ENCODE measurements around the gene STRA8.

Gene STRA8

GRCh38 chr7:135242096-135242684 is 8.6 kb downstream of the STRA8 start:
- H3K27me3 ChIP-seq (ENCODE audit: control insufficient read depth, insufficient read depth, low read length): peaks cover 46% of the 10 kb centered on the region
- H3K36me3 ChIP-seq (ENCODE audit: insufficient read depth, low read length): no peaks in the 10 kb centered on the region
- no peaks in the 10 kb centered on the region for H3K4me1 ChIP-seq (ENCODE audit: control insufficient read depth, insufficient read depth, low read length)
- H3K4me2 ChIP-seq (ENCODE audit: low read length): no peak overlapping the region
- no peaks in the 10 kb centered on the region for H3K9me3 ChIP-seq (replicated peaks; ENCODE audit: low read length)
- H3K9ac ChIP-seq (ENCODE audit: low read depth, low read length): no peak overlapping the region
- H3K4me3 ChIP-seq (ENCODE audit: low read length): no peak overlapping the region

GRCh38 chr7:135245226-135246190 is 11.9 kb downstream of the STRA8 start:
- no peak overlapping the region for H3K4me3 ChIP-seq (ENCODE audit: low read length)
- no peaks in the 10 kb centered on the region for H3K9me3 ChIP-seq (replicated peaks; ENCODE audit: low read length)
- H3K36me3 ChIP-seq (ENCODE audit: insufficient read depth, low read length): no peaks in the 10 kb centered on the region
- peaks cover 42% of the 10 kb centered on the region for H3K27me3 ChIP-seq (ENCODE audit: control insufficient read depth, insufficient read depth, low read length)
- H3K9ac ChIP-seq (ENCODE audit: low read depth, low read length): no peak overlapping the region
- H3K4me1 ChIP-seq (ENCODE audit: control insufficient read depth, insufficient read depth, low read length): no peaks in the 10 kb centered on the region
- H3K4me2 ChIP-seq (ENCODE audit: low read length): no peak overlapping the region

- Histone ChIP-seq H3K9ac (ENCODE audit: low read depth, low read length) (no peak overlapping the region), H3K9me3 (replicated peaks; ENCODE audit: low read length) (no peaks in the 10 kb centered on the region), H3K4me1 (ENCODE audit: control insufficient read depth, insufficient read depth, low read length) (no peaks in the 10 kb centered on the region), H3K4me3 (ENCODE audit: low read length) (no peak overlapping the region), H3K36me3 (ENCODE audit: insufficient read depth, low read length) (no peaks in the 10 kb centered on the region), H3K27me3 (ENCODE audit: control insufficient read depth, insufficient read depth, low read length) (peaks cover 35% of the 10 kb centered on the region), H3K4me2 (ENCODE audit: low read length) (no peak overlapping the region)
Observed at GRCh38 chr7:135246191-135246825, 12.7 kb downstream of the STRA8 start.

GRCh38 chr7:135247746-135248471 is 14.3 kb downstream of the STRA8 start:
- Histone ChIP-seq H3K27me3 (ENCODE audit: control insufficient read depth, insufficient read depth, low read length) (peaks cover 23% of the 10 kb centered on the region), H3K36me3 (ENCODE audit: insufficient read depth, low read length) (no peaks in the 10 kb centered on the region), H3K9ac (ENCODE audit: low read depth, low read length) (no peak overlapping the region), H3K4me2 (ENCODE audit: low read length) (no peak overlapping the region), H3K4me1 (ENCODE audit: control insufficient read depth, insufficient read depth, low read length) (no peaks in the 10 kb centered on the region), H3K9me3 (replicated peaks; ENCODE audit: low read length) (no peaks in the 10 kb centered on the region), H3K4me3 (ENCODE audit: low read length) (no peak overlapping the region)

GRCh38 chr7:135248546-135248945 is 14.9 kb downstream of the STRA8 start:
- peaks cover 16% of the 10 kb centered on the region for H3K27me3 ChIP-seq (ENCODE audit: control insufficient read depth, insufficient read depth, low read length)
- no peaks in the 10 kb centered on the region for H3K36me3 ChIP-seq (ENCODE audit: insufficient read depth, low read length)
- no peak overlapping the region for H3K4me3 ChIP-seq (ENCODE audit: low read length)
- H3K9me3 ChIP-seq (replicated peaks; ENCODE audit: low read length): no peaks in the 10 kb centered on the region
- H3K9ac ChIP-seq (ENCODE audit: low read depth, low read length): no peak overlapping the region
- H3K4me2 ChIP-seq (ENCODE audit: low read length): no peak overlapping the region
- peaks cover 4% of the 10 kb centered on the region for H3K4me1 ChIP-seq (ENCODE audit: control insufficient read depth, insufficient read depth, low read length)

DNA sequence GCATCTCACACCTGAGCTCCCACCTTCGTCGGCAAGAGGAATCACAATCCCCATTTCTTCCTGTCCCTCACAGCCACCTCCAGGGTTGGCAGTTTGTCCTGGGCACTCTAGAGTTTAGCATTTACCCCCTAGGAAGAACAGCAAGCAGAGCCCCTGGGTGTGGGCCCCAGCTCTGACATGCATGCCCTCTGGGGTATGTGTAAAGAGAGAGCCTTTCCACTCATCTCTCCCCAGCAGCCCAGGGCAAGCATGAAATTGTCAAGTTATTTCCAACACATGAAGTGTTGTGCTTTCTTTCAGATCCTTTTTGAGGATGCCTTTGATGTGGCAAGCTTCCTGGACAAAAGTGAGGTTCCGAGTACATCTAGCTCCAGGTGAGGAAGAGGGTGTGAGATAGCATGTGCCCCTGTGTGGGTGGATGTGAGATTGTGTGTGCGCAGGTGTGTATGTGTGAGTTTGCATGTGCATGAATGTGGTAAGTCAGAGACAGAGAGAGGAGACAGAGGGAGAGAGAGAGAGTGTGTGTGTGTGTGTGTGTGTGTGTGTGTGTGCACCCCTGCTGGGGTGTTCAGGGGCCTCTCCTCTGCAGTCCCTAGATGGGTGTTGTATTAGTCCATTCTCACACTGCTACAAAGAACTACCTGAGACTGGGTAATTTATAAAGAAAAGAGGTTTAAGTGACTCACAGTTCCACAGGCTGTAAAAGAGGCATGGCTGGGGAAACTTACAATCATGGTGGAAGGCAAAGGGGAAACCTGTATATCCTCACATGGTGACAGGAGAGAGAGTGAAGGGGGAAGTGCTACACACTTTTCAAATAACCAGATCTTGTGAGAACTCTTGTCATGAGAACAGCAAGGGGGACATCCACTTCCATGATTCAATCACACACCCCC is 18.1 kb downstream of the STRA8 start:
- Histone ChIP-seq H3K4me1 (ENCODE audit: control insufficient read depth, insufficient read depth, low read length) (peaks cover 24% of the 10 kb centered on the region), H3K36me3 (ENCODE audit: insufficient read depth, low read length) (no peaks in the 10 kb centered on the region), H3K9me3 (replicated peaks; ENCODE audit: low read length) (no peaks in the 10 kb centered on the region), H3K9ac (ENCODE audit: low read depth, low read length) (no peak overlapping the region), H3K27me3 (ENCODE audit: control insufficient read depth, insufficient read depth, low read length) (no peaks in the 10 kb centered on the region), H3K4me3 (ENCODE audit: low read length) (no peak overlapping the region), H3K4me2 (ENCODE audit: low read length) (no peak overlapping the region)

DNA sequence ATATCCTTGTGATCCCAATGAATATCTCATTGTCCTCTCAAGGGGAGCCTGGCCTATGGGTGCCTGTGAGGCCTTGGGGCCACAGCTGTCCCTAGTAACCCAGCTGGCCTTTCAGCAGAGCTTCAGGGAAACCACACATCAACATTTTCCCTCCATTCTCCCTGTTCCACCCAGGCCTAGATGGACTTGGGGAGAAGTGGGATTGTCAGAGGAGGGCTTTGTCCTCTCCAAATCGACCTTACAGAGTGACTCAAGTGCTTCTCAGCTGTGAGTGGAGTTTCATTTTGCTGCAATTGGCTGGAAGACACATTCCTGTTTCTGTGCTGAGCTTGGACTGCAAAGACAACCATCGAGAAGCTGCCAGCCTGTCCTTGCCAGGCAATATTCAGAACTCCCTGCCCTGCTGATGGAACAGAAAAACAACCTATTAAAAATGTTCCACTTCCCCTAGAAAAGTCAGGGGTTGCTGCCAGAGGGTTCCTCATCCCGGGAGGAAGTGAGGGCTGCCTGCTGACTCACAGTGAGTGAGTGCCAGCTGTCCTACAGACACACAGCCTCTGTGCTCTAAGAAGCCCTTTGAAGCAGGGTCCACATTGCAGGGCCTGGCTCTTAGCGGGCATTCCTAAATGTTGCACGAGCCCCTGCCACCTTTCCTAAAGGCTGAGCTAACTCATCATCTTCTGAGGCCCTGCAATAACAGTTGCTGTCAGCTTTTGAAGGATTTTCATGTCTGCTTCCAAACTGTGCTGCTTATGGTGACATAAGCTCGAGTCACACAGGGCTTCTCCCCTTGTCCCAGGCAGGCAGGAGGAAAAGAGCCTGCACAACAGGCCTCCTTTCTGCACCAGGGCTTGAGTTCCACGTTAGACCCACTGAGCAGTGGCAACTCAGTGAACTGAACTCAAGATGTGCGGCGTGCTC is 20.5 kb downstream of the STRA8 start:
- Histone ChIP-seq H3K9me3 (replicated peaks; ENCODE audit: low read length) (no peaks in the 10 kb centered on the region), H3K4me2 (ENCODE audit: low read length) (peak overlapping the region; percentile 49), H3K4me1 (ENCODE audit: control insufficient read depth, insufficient read depth, low read length) (peaks cover 24% of the 10 kb centered on the region), H3K36me3 (ENCODE audit: insufficient read depth, low read length) (no peaks in the 10 kb centered on the region), H3K9ac (ENCODE audit: low read depth, low read length) (peak overlapping the region; percentile 49), H3K4me3 (ENCODE audit: low read length) (peak overlapping the region; percentile 0), H3K27me3 (ENCODE audit: control insufficient read depth, insufficient read depth, low read length) (no peaks in the 10 kb centered on the region)

- no peak overlapping the region for H3K9ac ChIP-seq (ENCODE audit: low read depth, low read length)
- H3K4me3 ChIP-seq (ENCODE audit: low read length): no peak overlapping the region
- no peaks in the 10 kb centered on the region for H3K9me3 ChIP-seq (replicated peaks; ENCODE audit: low read length)
- no peak overlapping the region for H3K4me2 ChIP-seq (ENCODE audit: low read length)
- peaks cover 3% of the 10 kb centered on the region for H3K27me3 ChIP-seq (ENCODE audit: control insufficient read depth, insufficient read depth, low read length)
- H3K4me1 ChIP-seq (ENCODE audit: control insufficient read depth, insufficient read depth, low read length): peaks cover 34% of the 10 kb centered on the region
- H3K36me3 ChIP-seq (ENCODE audit: insufficient read depth, low read length): no peaks in the 10 kb centered on the region
Observed at GRCh38 chr7:135257790-135258189, 24.2 kb downstream of the STRA8 start.

DNA sequence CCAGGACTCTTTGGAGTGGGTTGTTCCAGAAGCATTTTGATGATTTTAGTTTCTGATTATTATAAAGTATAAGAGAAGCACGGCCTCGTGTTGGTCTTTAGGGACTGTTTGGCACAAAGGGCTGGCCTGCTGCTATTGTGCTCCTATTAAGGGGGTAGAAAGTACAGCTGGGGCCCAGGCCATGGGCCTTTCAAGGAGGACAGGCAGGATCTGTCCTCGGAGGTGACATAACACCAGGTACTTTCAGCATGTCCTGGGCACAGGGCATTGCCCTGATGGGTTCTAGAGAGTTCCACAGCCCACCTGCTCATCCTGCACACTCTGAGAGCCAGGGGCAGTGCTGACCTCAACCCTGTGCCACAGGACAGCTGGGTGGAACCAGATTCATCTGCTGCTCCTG is 24.9 kb downstream of the STRA8 start:
- peaks cover 29% of the 10 kb centered on the region for H3K4me1 ChIP-seq (ENCODE audit: control insufficient read depth, insufficient read depth, low read length)
- H3K9ac ChIP-seq (ENCODE audit: low read depth, low read length): no peak overlapping the region
- H3K27me3 ChIP-seq (ENCODE audit: control insufficient read depth, insufficient read depth, low read length): peaks cover 5% of the 10 kb centered on the region
- H3K9me3 ChIP-seq (replicated peaks; ENCODE audit: low read length): no peaks in the 10 kb centered on the region
- no peak overlapping the region for H3K4me3 ChIP-seq (ENCODE audit: low read length)
- H3K4me2 ChIP-seq (ENCODE audit: low read length): no peak overlapping the region
- no peaks in the 10 kb centered on the region for H3K36me3 ChIP-seq (ENCODE audit: insufficient read depth, low read length)

DNA sequence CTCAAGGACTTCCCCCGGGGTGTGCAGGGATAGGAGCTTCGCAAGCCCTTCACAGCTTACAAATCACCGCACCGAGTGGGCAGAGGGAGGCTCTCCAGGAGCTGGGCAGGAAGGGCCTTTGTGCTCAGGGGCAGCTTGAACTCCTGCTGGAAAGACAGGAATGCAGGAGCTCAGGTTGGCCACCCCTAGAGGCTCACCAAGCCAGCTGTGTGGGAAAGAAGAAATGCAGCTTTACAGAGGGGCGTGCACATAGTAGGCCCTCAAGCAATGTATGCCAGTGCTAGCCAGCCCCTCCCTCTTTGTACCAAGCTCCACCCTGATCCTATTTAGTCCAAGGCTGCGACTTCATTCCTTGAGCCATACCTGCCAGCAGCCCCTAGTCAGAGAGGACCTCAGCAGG is 26.1 kb downstream of the STRA8 start:
- H3K4me2 ChIP-seq (ENCODE audit: low read length): no peak overlapping the region
- H3K4me1 ChIP-seq (ENCODE audit: control insufficient read depth, insufficient read depth, low read length): peaks cover 18% of the 10 kb centered on the region
- H3K36me3 ChIP-seq (ENCODE audit: insufficient read depth, low read length): no peaks in the 10 kb centered on the region
- H3K9ac ChIP-seq (ENCODE audit: low read depth, low read length): no peak overlapping the region
- H3K27me3 ChIP-seq (ENCODE audit: control insufficient read depth, insufficient read depth, low read length): peaks cover 8% of the 10 kb centered on the region
- H3K9me3 ChIP-seq (replicated peaks; ENCODE audit: low read length): no peaks in the 10 kb centered on the region
- no peak overlapping the region for H3K4me3 ChIP-seq (ENCODE audit: low read length)

Measured in skeletal muscle satellite cell (primary cell).